H9 (cell line): ENCODE results near the gene SRPK2. TPM values are rescaled to one million over a fixed set of nuclear protein-coding genes. Genes with fewer than 3 reads are reported as not detected.

Experiments
- DNase-seq: peaks from one replicate; pipeline ENCODE4 v3.0.0-alpha.2; 2017
- H2AFZ ChIP-seq: one replicate; pipeline ENCODE4 v1.6.1; 2013; ENCODE audit warnings: mild to moderate bottlenecking, low read length, control low read depth, moderate library complexity
- H2AK5ac ChIP-seq: 2 replicates; pipeline ENCODE4 v1.6.1; 2013; ENCODE audit warnings: low read length, control low read depth, mixed read lengths; ENCODE audit not compliant: insufficient read length
- H2BK120ac ChIP-seq: one replicate; pipeline ENCODE4 v1.6.1; 2013; ENCODE audit warnings: low read depth, mild to moderate bottlenecking, low read length, control low read depth, inconsistent platforms; ENCODE audit not compliant: poor library complexity, severe bottlenecking
- H2BK12ac ChIP-seq: 2 replicates; pipeline ENCODE4 v1.6.1; 2013; ENCODE audit warnings: low read length, control low read depth, mixed read lengths, low read depth; ENCODE audit not compliant: insufficient read length
- H2BK15ac ChIP-seq: 2 replicates; pipeline ENCODE4 v1.6.1; 2013; ENCODE audit warnings: low read depth, low read length, control low read depth
- H2BK20ac ChIP-seq: one replicate; pipeline ENCODE4 v1.6.1; 2013; ENCODE audit warnings: low read depth, mild to moderate bottlenecking, low read length, control low read depth, inconsistent platforms; ENCODE audit not compliant: poor library complexity, severe bottlenecking
- H2BK5ac ChIP-seq: 2 replicates; pipeline ENCODE4 v1.6.1; 2013; ENCODE audit warnings: low read length, control low read depth, mixed read lengths; ENCODE audit not compliant: insufficient read length
- H3K14ac ChIP-seq: 2 replicates; pipeline ENCODE4 v1.6.1; 2013; ENCODE audit warnings: low read length, control low read depth; ENCODE audit not compliant: insufficient read depth
- H3K18ac ChIP-seq: 2 replicates; pipeline ENCODE4 v1.6.1; 2013; ENCODE audit warnings: low read depth, mild to moderate bottlenecking, mixed read lengths, low read length, control low read depth; ENCODE audit not compliant: insufficient read length
- H3K23ac ChIP-seq: 2 replicates; pipeline ENCODE4 v1.6.1; 2013; ENCODE audit warnings: low read length, control low read depth, mixed read lengths, low read depth; ENCODE audit not compliant: insufficient read length
- H3K23me2 ChIP-seq: 2 replicates; pipeline ENCODE4 v1.6.1; 2013; ENCODE audit warnings: low read depth, mild to moderate bottlenecking, mixed read lengths, low read length, control low read depth; ENCODE audit not compliant: insufficient read length, poor library complexity, severe bottlenecking
- H3K27ac ChIP-seq: 2 replicates; pipeline ENCODE4 v1.5.1; 2013; ENCODE audit warnings: low read length, control low read depth, mixed read lengths, low read depth; ENCODE audit not compliant: insufficient read length
- H3K27me3 ChIP-seq: 2 replicates; pipeline ENCODE4 v1.6.1; 2013; ENCODE audit warnings: low read length, control low read depth, inconsistent platforms; ENCODE audit not compliant: insufficient read depth
- H3K4ac ChIP-seq: 2 replicates; pipeline ENCODE4 v1.6.1; 2013; ENCODE audit warnings: low read depth, mild to moderate bottlenecking, control low read depth, inconsistent platforms, low read length, moderate library complexity
- H3K4me1 ChIP-seq: 2 replicates; pipeline ENCODE4 v1.6.1; 2013; ENCODE audit warnings: low read length, control low read depth, inconsistent platforms; ENCODE audit not compliant: insufficient read depth
- H3K4me2 ChIP-seq: 2 replicates; pipeline ENCODE4 v1.6.1; 2013; ENCODE audit warnings: low read length, control low read depth, mixed read lengths; ENCODE audit not compliant: insufficient read length, insufficient read depth
- H3K56ac ChIP-seq: 2 replicates; pipeline ENCODE4 v1.6.1; 2013; ENCODE audit warnings: low read depth, mild to moderate bottlenecking, mixed read lengths, low read length, control low read depth; ENCODE audit not compliant: insufficient read length
- H3K79me1 ChIP-seq: 2 replicates; pipeline ENCODE4 v1.6.1; 2013; ENCODE audit warnings: low read depth, mild to moderate bottlenecking, moderate library complexity, low read length, control low read depth, inconsistent platforms; ENCODE audit not compliant: insufficient read depth, poor library complexity, severe bottlenecking
- H3K79me2 ChIP-seq: 2 replicates; pipeline ENCODE4 v1.6.1; 2013; ENCODE audit warnings: low read length, control low read depth, inconsistent platforms; ENCODE audit not compliant: insufficient read depth
- H3K9ac ChIP-seq: 2 replicates; pipeline ENCODE4 v1.6.1; 2013; ENCODE audit warnings: low read length, control low read depth, mixed read lengths; ENCODE audit not compliant: insufficient read length; ENCODE audit errors: extremely low read depth
- H3K9me3 ChIP-seq: one replicate; pipeline ENCODE4 v1.6.1; 2013; ENCODE audit warnings: low read depth, low read length, inconsistent platforms; ENCODE audit not compliant: control insufficient read depth
- H3T11ph ChIP-seq: one replicate; pipeline ENCODE4 v1.6.1; 2013; ENCODE audit warnings: mild to moderate bottlenecking, low read length, control low read depth, inconsistent platforms
- H4K20me1 ChIP-seq: one replicate; pipeline ENCODE4 v1.6.1; 2013; ENCODE audit not compliant: control insufficient read depth, insufficient read length, insufficient read depth
- H4K5ac ChIP-seq: 2 replicates; pipeline ENCODE4 v1.6.1; 2013; ENCODE audit warnings: low read depth, mild to moderate bottlenecking, mixed read lengths, low read length, control low read depth; ENCODE audit not compliant: insufficient read length
- H4K8ac ChIP-seq: replicated peaks from 2 replicates; pipeline ENCODE4 v1.6.1; 2013; ENCODE audit warnings: low read length, control low read depth, mixed read lengths, low read depth; ENCODE audit not compliant: insufficient read length
- H4K91ac ChIP-seq: 2 replicates; pipeline ENCODE4 v1.6.1; 2013; ENCODE audit warnings: low read depth, mild to moderate bottlenecking, moderate library complexity, mixed read lengths, low read length, control low read depth; ENCODE audit not compliant: insufficient read length
- H3K27ac Mint-ChIP-seq, 3 experiments: 2 replicates in 2 of 3; 3 replicates in 1 of 3; pipeline ENCODE4 v1.8.0; 2020 to 2021; ENCODE audit warnings: mixed read lengths in 3 of 3, mild to moderate bottlenecking in 1 of 3, moderate library complexity in 1 of 3
- H3K27me3 Mint-ChIP-seq: 2 replicates; pipeline ENCODE4 v1.8.0; 2021; ENCODE audit warnings: low read depth, mild to moderate bottlenecking, moderate library complexity, mixed read lengths
- H3K36me3 Mint-ChIP-seq, 3 experiments: 2 replicates in 2 of 3; 3 replicates in 1 of 3; pipeline ENCODE4 v1.8.0; 2020 to 2021; ENCODE audit warnings: low read depth in 3 of 3, mixed read lengths in 3 of 3; ENCODE audit not compliant: insufficient read depth in 1 of 3
- H3K4me1 Mint-ChIP-seq, 2 experiments: 2 replicates each; pipeline ENCODE4 v1.8.0; 2020; ENCODE audit warnings: mixed read lengths in 2 of 2
- H3K4me3 Mint-ChIP-seq, 2 experiments: 2 replicates in 1 of 2; 3 replicates in 1 of 2; pipeline ENCODE4 v1.8.0; 2020 to 2021; ENCODE audit warnings: mild to moderate bottlenecking in 2 of 2, mixed read lengths in 2 of 2, moderate library complexity in 1 of 2
- H3K9me3 Mint-ChIP-seq, 2 experiments: 2 replicates in 1 of 2; 3 replicates in 1 of 2; pipeline ENCODE4 v1.8.0; 2020; ENCODE audit warnings: mild to moderate bottlenecking in 2 of 2, mixed read lengths in 2 of 2, moderate library complexity in 1 of 2
- WGBS: extraction: QIAGEN DNeasy Blood & Tissue Kit; methylation state at CpG from one replicate; pipeline ENCODE4 v1.1.7; 2013; ENCODE audit warnings: missing lambda C conversion rate, low lambda C conversion rate, mixed read lengths; ENCODE audit not compliant: insufficient read length; ENCODE audit errors: extremely low coverage; 5-methylcytosine and 5-hydroxymethylcytosine counted together
- total RNA-seq: library from RNA; stranded (reverse); gene quantifications from 2 replicates; pipeline ENCODE4 v1.2.1, GENCODE V29; 2021
- TF ChIP-seq, protein P1 (sequence below): fragments of 200-600 bp; sonication (generic); conservative IDR thresholded peaks from 3 replicates; pipeline ENCODE4 v1.8.0; 2021; ENCODE audit warnings: antibody characterized with exemption, mild to moderate bottlenecking

Gene SRPK2
- total RNA-seq, 1 experiment from 2014 or later: 41.1 TPM

DNA sequence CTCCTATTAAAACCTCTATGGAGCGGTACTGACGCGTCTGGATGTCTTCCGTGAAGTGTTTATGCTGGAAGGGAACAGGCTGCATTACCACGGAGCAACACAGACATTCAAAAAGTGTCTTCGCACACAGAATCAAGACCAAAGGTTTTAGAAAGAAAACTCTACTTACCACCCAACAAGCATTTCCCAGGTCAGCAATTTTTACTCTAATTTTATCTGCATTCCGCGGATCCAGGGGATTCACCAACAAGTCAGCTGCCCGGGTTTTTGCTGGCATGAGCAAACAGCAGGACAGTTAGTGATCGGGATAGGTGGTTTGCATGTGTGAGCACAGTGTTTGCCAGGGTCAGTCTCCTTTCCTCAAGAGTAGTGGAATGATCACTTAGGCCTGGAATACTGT lies 255.9 kb downstream of the SRPK2 start:
- no peak overlapping the region for H3K14ac ChIP-seq
- no peak overlapping the region for H4K8ac ChIP-seq
- no peaks in the 10 kb centered on the region for H3K27me3 ChIP-seq
- TF ChIP-seq, protein P1, sequence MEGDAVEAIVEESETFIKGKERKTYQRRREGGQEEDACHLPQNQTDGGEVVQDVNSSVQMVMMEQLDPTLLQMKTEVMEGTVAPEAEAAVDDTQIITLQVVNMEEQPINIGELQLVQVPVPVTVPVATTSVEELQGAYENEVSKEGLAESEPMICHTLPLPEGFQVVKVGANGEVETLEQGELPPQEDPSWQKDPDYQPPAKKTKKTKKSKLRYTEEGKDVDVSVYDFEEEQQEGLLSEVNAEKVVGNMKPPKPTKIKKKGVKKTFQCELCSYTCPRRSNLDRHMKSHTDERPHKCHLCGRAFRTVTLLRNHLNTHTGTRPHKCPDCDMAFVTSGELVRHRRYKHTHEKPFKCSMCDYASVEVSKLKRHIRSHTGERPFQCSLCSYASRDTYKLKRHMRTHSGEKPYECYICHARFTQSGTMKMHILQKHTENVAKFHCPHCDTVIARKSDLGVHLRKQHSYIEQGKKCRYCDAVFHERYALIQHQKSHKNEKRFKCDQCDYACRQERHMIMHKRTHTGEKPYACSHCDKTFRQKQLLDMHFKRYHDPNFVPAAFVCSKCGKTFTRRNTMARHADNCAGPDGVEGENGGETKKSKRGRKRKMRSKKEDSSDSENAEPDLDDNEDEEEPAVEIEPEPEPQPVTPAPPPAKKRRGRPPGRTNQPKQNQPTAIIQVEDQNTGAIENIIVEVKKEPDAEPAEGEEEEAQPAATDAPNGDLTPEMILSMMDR: no peak
- H3K27ac Mint-ChIP-seq: peak overlapping the region in 1 of 3 experiments; percentile 51; a peak in 1 of 7 replicates
- H3K9me3 ChIP-seq: no peaks in the 10 kb centered on the region
- WGBS: no CpG with 5 or more reads among the region's 10 CpGs
- H2BK20ac ChIP-seq: no peak overlapping the region
- no peak for DNase-seq
- H2AFZ ChIP-seq: no peak overlapping the region
- no peaks in the 10 kb centered on the region for H3K4me1 ChIP-seq
- H3K23me2 ChIP-seq: no peaks in the 10 kb centered on the region
- H3K23ac ChIP-seq: no peak overlapping the region
- H3K27me3 Mint-ChIP-seq: no peaks in the 10 kb centered on the region
- H4K5ac ChIP-seq: no peak overlapping the region
- H2BK5ac ChIP-seq: no peak overlapping the region
- no peaks in the 10 kb centered on the region for H4K20me1 ChIP-seq
- no peak overlapping the region for H2AK5ac ChIP-seq
- no peaks in the 10 kb centered on the region for H3K9me3 Mint-ChIP-seq
- no peak overlapping the region for H2BK12ac ChIP-seq
- no peak overlapping the region for H3K27ac ChIP-seq
- H3K18ac ChIP-seq: no peak overlapping the region
- H3T11ph ChIP-seq: no peak overlapping the region
- no peak overlapping the region for H3K4ac ChIP-seq
- H3K4me3 Mint-ChIP-seq: no peak overlapping the region
- H3K56ac ChIP-seq: no peak overlapping the region
- H2BK120ac ChIP-seq: no peak overlapping the region
- no peak overlapping the region for H2BK15ac ChIP-seq
- no peaks in the 10 kb centered on the region for H3K79me2 ChIP-seq
- H3K36me3 Mint-ChIP-seq: peaks cover 4 to 25% (median 5%) of the 10 kb centered on the region in 3 experiments; a peak in 5 of 7 replicates
- H3K4me2 ChIP-seq: no peak overlapping the region
- H3K79me1 ChIP-seq: no peaks in the 10 kb centered on the region
- H3K9ac ChIP-seq: no peak overlapping the region
- peaks cover 10% of the 10 kb centered on the region in 2 experiments; a peak in 3 of 4 replicates for H3K4me1 Mint-ChIP-seq
- no peak overlapping the region for H4K91ac ChIP-seq
